ENCODE results near the gene RSF1.

The RSF1 gene

DNA sequence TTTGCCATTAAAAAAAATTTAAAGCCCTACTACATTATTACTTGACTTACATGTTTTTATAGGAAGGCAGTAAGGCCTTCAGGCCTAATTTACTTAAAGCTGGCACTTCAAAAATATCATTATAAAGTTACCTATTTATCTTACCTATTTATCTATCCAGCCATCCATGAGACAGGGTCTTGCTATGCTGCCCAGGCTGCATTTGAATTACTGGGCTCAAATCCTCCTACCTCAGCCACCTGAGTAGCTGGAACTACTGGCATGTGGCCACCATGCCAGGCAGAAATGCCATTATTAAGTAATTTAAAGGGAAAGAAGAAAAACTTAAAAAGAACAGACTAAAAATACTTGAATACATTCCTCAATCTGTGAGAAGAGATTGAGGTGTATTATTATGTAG lies 122.7 kb downstream of the RSF1 start:
- FAIRE-seq = no peak
- DNase-seq (ENCODE audit: low spot score) = no peak

DNA sequence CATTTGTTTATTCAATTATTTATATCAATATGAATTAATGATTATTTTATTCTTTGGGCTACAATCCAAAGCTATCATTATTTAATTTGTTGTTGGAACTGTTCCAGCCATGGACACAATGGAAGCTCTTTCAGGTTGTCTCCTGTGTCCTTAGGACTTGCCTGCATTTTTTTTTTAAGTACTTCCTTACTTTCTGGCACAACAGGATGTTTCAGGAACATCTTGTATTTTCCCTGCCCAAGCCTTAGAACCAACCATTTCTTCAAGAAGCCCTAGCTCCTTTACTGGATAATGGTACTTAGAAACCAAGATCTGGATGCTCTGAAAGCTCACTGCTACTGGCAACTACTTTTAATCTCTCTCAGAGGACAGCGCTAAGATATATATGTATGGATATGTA lies 125.1 kb downstream of the RSF1 start:
- DNase-seq (ENCODE audit: low spot score) (no peak), FAIRE-seq (no peak)

DNA sequence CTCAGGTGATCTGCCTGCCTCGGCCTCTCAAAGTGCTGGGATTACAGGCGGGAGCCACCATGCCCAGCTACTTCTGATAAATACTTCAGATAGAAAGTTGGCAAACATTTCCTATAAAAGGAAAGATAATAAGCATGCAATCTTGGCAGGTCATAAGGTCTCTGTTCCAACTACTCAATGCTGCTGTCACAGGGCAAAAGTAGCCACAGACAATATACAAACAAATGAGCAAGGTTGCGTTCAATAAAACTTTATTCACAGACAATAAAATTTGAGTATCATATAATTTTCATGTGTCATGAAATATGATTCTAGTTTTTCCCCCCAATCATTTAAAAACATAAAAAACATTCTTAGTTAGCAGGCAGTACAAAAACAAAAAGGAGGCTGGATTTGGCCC lies 129.9 kb downstream of the RSF1 start:
- DNase-seq (ENCODE audit: low spot score) (no peak), FAIRE-seq (no peak)

DNA sequence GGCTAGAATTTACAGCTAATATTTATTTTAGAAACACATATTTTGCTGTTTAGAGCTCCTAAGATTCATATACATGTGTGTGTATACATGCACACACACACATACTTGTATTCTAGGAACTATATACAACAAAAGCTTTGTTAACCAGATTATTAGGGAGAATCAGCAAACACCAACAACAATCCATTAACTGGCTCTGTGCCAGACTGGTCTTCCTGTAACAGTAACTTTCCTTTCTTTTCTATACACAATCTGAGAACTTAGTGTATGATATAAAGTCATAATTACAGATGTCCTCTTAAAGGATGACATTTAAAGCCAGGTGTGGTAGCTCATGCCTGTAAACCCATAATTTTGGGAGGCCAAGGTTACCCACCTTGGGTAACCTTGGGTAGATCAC lies 133.4 kb downstream of the RSF1 start:
- FAIRE-seq = no peak
- no peak for DNase-seq (ENCODE audit: low spot score)

DNA sequence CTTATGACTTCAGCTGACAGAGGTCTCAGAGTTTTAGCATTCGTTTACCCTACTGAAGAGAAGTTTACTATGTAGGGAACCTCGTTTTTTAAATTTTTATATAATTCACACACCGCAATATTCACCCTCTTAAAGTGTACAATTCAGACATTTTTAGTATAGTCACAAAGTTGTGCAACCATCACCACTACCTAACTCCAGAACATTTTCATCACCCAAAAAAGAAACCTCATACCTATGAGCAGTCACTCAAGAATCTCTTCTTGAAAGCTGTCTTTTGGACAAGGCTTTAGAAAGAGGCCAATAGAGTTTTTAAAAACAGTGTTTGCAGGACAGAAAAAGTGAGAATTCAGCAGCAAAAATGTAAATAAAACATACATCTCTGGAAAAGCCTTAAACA lies 143.4 kb downstream of the RSF1 start:
- DNase-seq (ENCODE audit: low spot score) = no peak
- no peak for FAIRE-seq

DNA sequence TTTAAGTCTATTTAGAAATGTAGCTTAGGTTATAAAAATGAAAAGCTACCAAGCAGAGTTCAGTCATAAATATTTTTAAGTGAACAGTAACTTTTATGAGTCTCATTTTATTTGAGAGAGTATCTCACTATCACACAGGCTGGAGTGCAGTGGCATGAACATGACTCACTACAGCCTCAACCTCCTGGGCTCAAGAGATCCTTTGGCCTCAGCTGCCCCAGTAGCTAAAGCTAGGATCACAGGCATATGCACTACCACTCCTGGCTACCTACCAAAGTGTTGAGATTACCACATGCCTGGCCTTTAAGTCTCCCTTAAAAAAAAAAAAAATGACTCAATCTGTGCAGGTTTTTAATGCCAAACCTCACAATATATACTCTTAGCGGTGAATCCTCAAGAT lies 148.3 kb downstream of the RSF1 start:
- FAIRE-seq (no peak), DNase-seq (ENCODE audit: low spot score) (no peak)

DNA sequence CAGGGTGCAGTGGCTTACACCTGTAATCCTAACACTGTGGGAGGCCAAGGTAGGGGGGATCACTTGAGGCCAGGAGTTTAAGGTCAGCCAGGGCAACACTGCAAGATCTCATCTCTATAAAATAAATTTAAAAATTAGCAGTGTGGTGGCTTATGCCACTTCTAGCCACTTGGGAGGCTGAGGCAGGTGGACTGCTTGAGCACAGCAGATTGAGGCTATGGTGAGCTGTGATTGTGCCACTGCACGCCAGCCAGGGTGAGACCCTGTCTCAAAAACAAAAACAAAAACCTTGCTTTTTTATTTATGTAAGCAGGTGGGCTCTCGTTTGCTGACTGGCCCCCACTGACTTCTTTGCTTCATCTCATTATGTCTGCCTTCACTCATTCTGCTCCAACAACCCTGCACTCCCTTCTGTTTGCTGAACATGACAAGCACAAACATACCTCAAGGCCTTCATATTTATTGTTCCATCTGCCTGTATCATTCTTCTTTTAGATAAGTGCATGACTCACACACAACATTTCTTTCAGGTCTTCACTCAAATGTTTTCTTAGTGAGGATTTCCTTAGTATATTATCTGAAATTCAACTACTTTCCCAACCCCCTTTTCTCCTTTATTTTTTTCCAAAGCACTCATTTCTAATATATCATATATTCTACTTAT lies 150.5 kb downstream of the RSF1 start:
- DNase-seq (ENCODE audit: low spot score) (no peak), FAIRE-seq (no peak)

DNA sequence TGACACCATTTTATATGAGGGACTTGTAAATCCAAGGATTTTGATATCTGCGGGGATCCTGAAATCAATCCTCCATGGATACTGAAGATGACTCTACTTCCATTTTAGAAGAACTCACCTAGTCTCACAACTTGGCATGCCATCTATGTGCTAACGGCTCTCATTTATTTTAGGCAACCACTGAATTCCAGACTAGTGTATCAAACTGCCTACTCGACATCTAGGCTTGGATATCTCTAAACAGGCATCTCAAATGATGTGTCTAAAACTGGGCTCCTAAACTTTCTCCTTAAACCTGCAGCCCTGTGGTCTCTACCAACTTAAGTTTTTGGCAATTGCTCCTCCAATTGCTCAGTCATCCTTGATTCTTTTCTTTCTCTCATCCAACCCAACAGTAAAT lies 151.8 kb downstream of the RSF1 start:
- FAIRE-seq (no peak), DNase-seq (ENCODE audit: low spot score) (no peak)

DNA sequence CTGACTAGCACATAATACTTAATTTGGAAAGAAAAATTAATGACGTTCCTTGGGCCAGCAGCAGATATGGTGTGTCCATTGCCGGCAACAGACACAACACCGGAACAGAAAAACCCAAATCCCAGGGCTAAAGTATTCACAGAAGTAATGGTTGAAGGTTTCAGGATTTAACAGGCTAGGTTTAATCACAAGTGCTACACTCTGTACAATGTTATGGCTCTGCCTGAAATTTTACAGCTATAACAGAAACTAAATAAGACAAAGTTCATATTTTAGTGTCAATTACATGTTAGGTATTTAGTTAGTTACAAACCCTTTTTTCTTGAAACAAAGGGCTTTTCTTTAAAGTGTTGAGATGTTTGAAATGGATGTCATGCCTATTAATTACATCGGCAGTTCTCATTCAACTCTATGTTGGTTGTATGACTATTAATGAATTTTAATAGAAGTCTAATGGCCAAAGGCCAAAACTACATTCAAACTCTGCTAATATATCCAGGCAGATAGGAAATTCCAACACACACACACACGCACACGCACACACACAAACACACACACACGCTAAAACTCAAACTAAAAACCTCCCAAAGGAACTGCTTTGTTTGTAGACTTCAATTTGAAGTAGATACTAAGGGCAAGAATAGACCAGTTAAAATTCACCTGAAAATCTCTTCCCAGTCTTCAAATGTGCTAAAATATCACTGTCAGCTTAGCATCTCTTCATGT lies 155.1 kb downstream of the RSF1 start:
- DNase-seq (ENCODE audit: low spot score) = no peak
- no peak for FAIRE-seq

DNA sequence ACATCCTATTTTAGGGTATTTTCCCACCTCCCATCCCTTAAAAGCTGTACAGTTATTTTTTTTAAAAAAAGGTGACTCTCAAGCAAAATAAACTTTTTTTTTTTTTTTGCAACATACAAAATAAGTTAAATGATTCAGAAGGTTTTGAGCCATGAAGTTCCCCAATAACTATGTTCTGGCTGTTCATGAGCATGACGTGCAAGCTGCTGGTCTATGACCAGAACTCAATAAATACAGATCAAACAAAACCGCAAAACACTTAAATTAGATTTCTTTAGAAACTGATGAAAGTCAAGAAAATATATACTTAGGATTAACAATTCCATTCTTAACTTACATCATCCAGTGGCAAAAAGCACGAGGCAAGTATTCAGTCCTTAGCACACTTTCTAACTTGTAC lies 158.9 kb downstream of the RSF1 start:
- no peak for FAIRE-seq
- no peak for DNase-seq (ENCODE audit: low spot score)

DNA sequence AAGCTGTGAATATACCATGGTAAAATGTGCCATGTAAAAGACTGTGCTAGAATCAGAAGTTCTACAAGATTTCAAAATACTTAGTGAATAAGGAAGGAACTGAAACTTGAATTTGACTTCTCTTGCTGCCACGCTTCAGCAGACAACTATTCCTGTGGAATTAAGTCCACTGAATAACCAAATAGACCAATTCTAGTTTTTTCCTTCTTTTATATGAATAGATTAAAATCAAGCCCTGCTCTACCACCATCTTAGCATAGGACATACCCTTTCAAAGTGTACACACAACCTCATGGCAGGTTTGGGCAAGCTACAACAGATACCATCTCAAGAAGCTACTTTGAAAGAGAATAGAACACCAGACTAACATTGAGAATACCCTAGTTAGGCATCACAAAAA lies 159.6 kb downstream of the RSF1 start:
- FAIRE-seq = no peak

DNA sequence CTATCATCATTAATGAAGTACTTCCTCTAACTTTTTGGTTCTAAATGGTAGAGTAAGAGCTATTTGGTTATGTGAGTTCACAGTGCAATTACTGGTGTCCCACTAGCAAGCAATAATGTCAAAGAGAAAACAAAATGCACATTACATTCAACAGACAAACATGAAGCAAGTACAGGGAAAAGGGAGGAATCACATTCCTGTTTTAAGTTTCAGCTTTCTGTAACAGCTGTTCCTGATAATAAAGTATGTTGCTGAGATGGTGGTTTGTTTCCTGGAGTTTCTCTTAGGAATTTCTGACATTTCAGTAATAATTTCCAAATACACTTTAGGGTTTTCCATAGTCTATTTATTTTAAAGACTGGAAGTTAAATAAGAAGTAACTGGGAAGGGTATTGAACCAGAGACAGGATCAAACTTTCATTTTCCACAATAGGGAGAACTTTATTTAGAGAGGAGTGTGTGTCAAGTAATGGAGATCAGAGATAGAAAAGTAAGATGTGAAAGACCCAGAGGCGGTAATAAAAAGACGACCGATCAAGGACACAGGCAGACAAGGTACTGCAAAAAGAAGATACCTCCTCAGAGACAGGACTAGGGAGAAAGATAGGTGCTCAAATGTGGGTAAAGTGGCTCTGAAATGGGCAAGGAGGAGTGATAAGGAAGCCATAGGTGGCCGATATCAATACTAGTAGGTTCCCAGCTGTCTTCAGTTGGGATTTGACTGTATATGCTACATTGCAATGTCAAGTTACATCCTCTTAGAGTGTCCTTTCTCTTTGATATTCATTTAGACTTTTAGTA lies 162.1 kb downstream of the RSF1 start:
- DNase-seq (ENCODE audit: low spot score) (no peak), FAIRE-seq (no peak)

More for the DNA sequence above, 159.6 kb downstream of the RSF1 start:
- DNase-seq (ENCODE audit: low spot score) = no peak

DNA sequence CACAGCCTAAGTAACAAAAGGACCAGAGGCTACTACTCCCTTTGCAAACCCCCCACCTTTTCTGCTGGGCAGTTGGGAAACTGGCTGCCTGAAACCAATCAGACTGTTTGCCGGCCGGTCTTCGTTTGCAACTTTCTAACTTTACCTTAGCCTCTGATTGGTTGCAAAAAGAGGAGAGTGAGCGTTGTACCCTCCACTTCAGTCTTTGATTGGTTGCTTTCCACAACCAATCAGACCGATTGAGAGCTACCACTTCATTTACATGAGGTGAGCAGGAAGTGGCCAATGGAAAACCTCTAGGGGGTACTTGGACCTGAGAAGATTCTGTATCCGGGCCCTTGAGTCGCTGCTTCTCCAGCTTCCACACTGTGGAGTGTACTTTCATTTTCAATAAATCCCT lies 164.2 kb downstream of the RSF1 start:
- DNase-seq (ENCODE audit: low spot score) (no peak), FAIRE-seq (no peak)

DNA sequence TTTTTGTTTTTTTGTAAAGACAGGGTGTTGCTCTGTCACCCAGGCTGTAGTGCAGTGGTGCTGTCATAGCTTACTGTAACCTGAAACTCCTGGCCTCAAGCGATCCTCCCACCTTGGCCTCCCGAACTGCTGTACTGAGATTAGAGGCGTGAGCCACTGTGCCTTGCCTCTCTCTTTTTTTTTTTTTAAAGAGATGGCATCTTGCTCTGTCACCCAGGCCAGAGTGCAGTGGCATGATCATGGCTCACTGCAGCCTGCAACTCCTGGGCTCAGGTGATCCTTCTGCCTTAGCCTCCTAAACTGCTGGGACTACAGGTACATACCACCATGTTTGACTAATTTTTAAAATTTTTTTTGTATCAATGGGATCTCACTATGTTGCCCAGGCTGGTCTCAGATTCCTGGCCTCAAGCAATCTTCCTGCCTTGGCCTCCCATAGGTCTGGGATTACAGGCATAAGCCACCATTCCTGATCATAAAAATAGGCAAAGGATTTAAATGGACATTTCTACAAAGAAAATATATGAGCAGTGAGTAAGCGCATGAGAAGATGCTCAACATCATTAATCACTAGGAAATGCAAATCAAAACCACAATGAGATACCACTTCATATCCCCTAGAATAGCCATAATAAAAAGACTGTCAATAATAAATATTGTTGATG lies 165.6 kb downstream of the RSF1 start:
- DNase-seq (ENCODE audit: low spot score) (no peak), FAIRE-seq (no peak)

DNA sequence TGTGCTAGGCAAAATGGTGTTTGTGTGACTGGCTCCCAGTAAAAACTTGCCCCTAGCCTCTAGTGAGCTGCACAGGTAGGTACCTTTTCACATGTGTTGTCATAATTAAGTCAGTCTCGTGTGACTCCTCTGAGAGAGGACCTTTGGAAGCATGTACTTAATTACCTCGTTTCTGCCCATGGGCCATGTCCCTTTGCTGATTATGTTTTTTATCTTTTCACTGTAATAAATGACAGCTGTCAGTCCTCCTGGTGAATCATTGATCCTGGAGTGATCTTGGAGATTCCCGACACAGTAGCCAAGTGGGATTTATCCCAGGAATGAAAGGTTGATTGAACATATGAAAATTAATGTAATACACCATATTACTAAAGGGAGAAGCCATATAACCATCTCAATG lies 170.4 kb downstream of the RSF1 start:
- FAIRE-seq = no peak
- DNase-seq (ENCODE audit: low spot score) = no peak

DNA sequence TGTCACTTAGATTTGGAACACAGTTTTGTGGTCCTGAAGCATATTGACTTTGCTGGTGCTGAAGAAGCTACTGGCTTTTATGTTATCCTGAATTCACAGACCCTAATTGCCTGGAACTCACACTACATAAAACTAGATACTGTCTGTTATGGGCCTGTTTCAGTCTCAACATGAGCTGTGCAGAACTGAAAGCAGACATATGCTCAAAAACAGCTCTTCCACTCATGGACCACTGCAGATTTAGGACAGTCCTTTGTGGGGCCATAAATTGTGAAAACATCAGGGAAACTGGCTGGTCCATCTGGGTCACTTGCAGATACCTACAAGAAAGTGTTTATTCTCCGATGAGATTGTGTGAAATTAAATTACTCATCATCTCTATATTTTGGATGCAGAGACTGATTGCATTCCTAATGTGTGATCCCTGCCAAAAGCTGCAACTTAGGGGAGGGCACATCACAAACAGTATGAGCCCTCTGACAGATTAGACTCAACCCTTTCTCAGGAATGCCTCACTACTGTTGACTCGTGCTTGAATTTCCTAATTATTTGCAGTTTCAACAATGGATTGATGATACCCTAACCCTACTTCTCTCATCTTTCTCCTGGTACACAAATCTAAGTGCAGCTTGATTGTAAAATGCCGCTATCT lies 172.7 kb downstream of the RSF1 start:
- FAIRE-seq (no peak), DNase-seq (ENCODE audit: low spot score) (no peak)

DNA sequence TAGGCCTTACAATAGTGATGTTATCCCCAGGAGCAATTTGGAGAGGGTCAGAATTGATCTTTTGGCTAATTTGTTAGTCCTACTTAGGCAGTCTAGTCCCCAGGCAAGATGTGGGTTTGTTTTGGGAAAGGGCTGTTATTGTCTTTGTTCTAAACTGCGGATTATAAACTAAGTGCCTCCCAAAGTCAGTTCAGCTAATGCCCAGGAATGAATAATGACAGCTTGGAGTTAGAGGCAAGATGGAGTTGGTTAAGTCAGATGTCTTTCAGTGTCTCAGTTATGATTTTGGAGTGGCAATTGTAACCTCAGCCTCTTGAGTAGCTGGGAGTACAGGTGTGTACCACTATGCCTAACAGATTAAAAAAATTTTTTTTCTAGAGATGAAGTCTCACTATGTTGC lies 175.6 kb downstream of the RSF1 start:
- FAIRE-seq = no peak
- no peak for DNase-seq (ENCODE audit: low spot score)

DNA sequence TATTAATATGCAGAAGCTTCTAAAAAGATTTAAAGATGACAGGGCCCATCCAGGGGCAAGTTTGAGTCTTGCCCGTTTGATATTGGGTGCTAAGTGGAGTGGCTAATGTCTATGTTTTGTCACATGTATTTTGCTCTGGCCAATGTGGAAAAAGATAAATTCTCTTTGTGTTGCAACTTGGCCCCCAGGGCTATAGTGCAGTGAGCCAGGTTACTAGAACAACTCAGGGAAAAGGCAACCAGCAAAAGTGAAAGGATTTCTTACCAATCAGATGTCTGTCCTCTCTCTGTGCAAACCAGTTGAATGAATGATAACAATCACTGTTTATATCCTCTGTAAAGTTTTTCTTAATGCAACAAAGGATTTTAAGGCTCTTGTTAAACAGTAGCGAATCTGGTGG lies 178.3 kb downstream of the RSF1 start:
- FAIRE-seq = no peak
- DNase-seq (ENCODE audit: low spot score) = no peak

DNA sequence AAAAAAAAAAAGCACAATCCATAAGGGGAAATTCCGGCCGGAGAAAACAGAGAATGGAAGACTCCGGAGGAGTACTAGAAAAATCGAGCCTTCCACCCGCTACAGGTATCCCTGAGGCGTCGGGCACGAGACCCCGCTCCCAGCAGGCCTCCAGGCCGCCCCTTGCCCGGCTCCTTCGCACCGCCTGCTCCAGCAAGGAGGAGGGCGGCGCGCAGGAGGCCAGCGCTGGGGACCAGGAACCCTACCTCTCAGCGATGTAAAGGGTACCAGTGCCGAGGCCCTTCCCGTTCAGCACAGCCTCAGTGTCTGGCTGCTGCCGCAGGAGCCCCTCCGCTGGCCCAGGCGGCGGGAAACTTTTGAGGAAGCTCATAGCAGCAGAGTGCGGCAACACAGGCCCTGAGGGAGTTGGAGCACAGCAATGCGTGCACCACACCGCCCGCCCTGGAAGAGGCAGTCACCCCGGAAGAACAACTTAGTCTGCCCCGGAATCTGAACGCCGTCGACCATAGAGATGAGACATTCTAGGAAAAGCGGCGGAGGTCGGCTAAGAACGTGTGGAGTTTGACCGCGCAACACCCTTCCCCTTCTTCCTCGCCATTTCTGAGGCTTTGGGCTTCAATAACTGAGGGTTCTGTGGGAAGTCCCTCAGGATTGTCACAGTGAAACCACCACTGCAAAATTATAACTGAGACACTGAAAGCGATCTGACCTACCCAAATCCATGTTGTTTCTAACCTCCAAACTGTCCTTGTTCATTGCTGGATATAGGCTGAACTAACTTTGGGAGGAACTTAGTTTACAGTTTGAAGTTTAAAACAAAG lies 183.0 kb downstream of the RSF1 start, which contains the start of gene CLNS1A:
CLNS1A (minus strand) TSS at position 450 of the 821 bp plus-strand sequence; CDS start at position 370, 80 bp downstream.
- FAIRE-seq = peak; percentile 13

DNA sequence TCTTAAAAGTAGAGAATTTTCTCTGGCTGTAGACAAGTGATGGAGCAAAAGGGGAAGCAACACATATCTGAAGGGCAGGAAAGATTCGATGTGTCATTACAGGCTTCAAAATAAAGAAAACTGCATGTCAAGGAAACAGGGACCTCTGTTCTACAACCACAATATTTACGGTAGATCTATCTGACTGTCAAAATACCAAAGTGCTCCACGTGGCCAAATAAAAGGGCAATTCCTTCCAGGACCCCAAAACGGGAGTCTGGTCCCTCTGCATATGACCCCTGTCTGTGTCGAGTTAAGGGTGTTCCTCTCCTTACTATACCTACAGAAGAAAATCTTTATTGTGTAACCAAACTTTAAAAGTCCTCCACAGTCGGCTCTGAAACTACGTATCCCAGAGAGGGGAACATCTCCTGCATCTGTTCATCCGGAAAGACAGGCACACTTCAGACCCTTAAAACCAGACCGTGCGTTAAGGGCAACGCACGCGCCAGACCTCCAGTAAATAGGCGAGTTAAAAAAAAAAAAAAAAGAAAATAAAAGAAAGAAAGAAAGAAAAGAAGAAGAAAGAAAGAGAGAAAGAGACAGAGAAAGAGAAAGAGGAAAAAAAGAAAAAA lies 183.7 kb downstream of the RSF1 start:
- DNase-seq (ENCODE audit: low spot score) = no peak
- no peak for FAIRE-seq

More for the DNA sequence above, 183.0 kb downstream of the RSF1 start, which contains the start of gene CLNS1A:
- peak; percentile 93 for DNase-seq (ENCODE audit: low spot score)
